ENCODE data around the gene ARPP21.
"Not testable (repeated sequence)": the region's sequence is repeated elsewhere in the genome, so short reads cannot be mapped to it uniquely, and the experiment has no call there.

Gene ARPP21

GRCh38 chr3:35789042-35789831, 149.9 kb downstream of the ARPP21 start:
- no peak for TF ChIP-seq ZFX (IDR thresholded peaks at IDR 0.05; ENCODE audit: borderline replicate concordance)
- no peak for TF ChIP-seq CTCF (IDR thresholded peaks at IDR 0.05)
- H3K27ac ChIP-seq = no peak overlapping the region

- no peak overlapping the region for H3K27ac ChIP-seq
- TF ChIP-seq CTCF (IDR thresholded peaks at IDR 0.05) = no peak
- TF ChIP-seq ZFX (IDR thresholded peaks at IDR 0.05; ENCODE audit: borderline replicate concordance) = no peak
Measured at GRCh38 chr3:35790764-35791163, 151.4 kb downstream of the ARPP21 start.

GRCh38 chr3:35793667-35794066, 154.3 kb downstream of the ARPP21 start:
- TF ChIP-seq ZFX (IDR thresholded peaks at IDR 0.05; ENCODE audit: borderline replicate concordance) (no peak), CTCF (IDR thresholded peaks at IDR 0.05) (no peak)
- no peak overlapping the region for H3K27ac ChIP-seq

GRCh38 chr3:35800960-35801459, 161.7 kb downstream of the ARPP21 start:
- TF ChIP-seq CTCF (IDR thresholded peaks at IDR 0.05) (no peak), ZFX (IDR thresholded peaks at IDR 0.05; ENCODE audit: borderline replicate concordance) (no peak)
- no peak overlapping the region for H3K27ac ChIP-seq

- TF ChIP-seq ZFX (IDR thresholded peaks at IDR 0.05; ENCODE audit: borderline replicate concordance) (no peak), CTCF (IDR thresholded peaks at IDR 0.05) (no peak)
- no peak overlapping the region for H3K27ac ChIP-seq
Measured at GRCh38 chr3:35814531-35814930, 175.2 kb downstream of the ARPP21 start.

- H3K27ac ChIP-seq = not testable (repeated sequence)
Measured at GRCh38 chr3:35815796-35816195, 176.5 kb downstream of the ARPP21 start.

- TF ChIP-seq ZFX (IDR thresholded peaks at IDR 0.05; ENCODE audit: borderline replicate concordance) = no peak
- TF ChIP-seq CTCF (IDR thresholded peaks at IDR 0.05) = no peak
- H3K27ac ChIP-seq = no peak overlapping the region
Measured at GRCh38 chr3:35817216-35817615, 177.9 kb downstream of the ARPP21 start.
